ENCODE results near the gene CTIF.
A peak's percentile ranks its signal among the peaks of the same experiment; 100 is the strongest.

CTIF gene

GRCh38 chr18:48884771-48885170, 345.9 kb downstream of the CTIF start:
- H3K9me3 ChIP-seq (ENCODE audit: severe bottlenecking) = no peaks in the 10 kb centered on the region
- H3K27me3 ChIP-seq (ENCODE audit: insufficient read depth, poor library complexity, severe bottlenecking) = no peaks in the 10 kb centered on the region
- ATAC-seq (ENCODE audit: low read depth) (no peak), DNase-seq (ENCODE audit: low spot score) (peak; percentile 21)
- no peak for TF ChIP-seq CTCF (IDR thresholded peaks at IDR 0.05; ENCODE audit: poor library complexity, severe bottlenecking)
- H3K4me1 ChIP-seq (ENCODE audit: insufficient read depth, poor library complexity, severe bottlenecking) = no peaks in the 10 kb centered on the region
- no peak overlapping the region for H3K27ac ChIP-seq (ENCODE audit: poor library complexity, severe bottlenecking)
- no peaks in the 10 kb centered on the region for H3K36me3 ChIP-seq (ENCODE audit: low read depth)
- H3K4me3 ChIP-seq (ENCODE audit: severe bottlenecking) = no peak overlapping the region

GRCh38 chr18:48885266-48885923, 346.6 kb downstream of the CTIF start:
- H3K27me3 ChIP-seq (ENCODE audit: insufficient read depth, poor library complexity, severe bottlenecking) = no peaks in the 10 kb centered on the region
- no peak for DNase-seq (ENCODE audit: low spot score)
- H3K4me1 ChIP-seq (ENCODE audit: insufficient read depth, poor library complexity, severe bottlenecking) = no peaks in the 10 kb centered on the region
- H3K4me3 ChIP-seq (ENCODE audit: severe bottlenecking) = no peak overlapping the region
- H3K27ac ChIP-seq (ENCODE audit: poor library complexity, severe bottlenecking) = no peak overlapping the region
- TF ChIP-seq CTCF (IDR thresholded peaks at IDR 0.05; ENCODE audit: poor library complexity, severe bottlenecking) = no peak
- no peaks in the 10 kb centered on the region for H3K36me3 ChIP-seq (ENCODE audit: low read depth)
- no peaks in the 10 kb centered on the region for H3K9me3 ChIP-seq (ENCODE audit: severe bottlenecking)
- ATAC-seq (ENCODE audit: low read depth) = no peak

DNA sequence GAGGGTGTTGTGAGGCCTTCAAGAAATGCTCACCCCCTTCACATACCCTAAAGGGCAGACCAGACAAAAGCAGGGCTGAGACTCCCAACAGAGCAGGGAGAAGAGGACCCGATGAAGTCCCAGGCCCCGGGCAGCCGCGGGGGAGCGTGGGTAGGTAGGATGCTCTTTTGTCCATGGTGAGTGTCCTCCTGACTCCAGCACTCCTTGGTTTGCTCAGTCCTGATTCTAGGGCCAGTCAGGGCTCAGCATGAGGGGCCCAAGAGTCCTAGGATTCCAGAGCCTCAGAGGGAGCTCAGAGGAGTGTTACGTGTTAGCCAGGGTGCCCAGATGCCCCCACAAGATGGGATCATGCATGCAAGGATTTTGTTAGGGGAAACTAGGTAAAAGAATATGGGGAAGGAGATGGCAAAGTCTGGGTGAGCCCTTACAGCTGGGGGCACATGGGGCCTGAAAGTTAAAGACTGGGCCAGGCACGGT, 347.1 kb downstream of the CTIF start:
- ATAC-seq (ENCODE audit: low read depth) (no peak), DNase-seq (ENCODE audit: low spot score) (no peak)
- H3K4me1 ChIP-seq (ENCODE audit: insufficient read depth, poor library complexity, severe bottlenecking) = no peaks in the 10 kb centered on the region
- H3K27ac ChIP-seq (ENCODE audit: poor library complexity, severe bottlenecking) = no peak overlapping the region
- no peak overlapping the region for H3K4me3 ChIP-seq (ENCODE audit: severe bottlenecking)
- H3K36me3 ChIP-seq (ENCODE audit: low read depth) = no peaks in the 10 kb centered on the region
- no peak for TF ChIP-seq CTCF (IDR thresholded peaks at IDR 0.05; ENCODE audit: poor library complexity, severe bottlenecking)
- no peaks in the 10 kb centered on the region for H3K27me3 ChIP-seq (ENCODE audit: insufficient read depth, poor library complexity, severe bottlenecking)
- H3K9me3 ChIP-seq (ENCODE audit: severe bottlenecking) = no peaks in the 10 kb centered on the region

- no peaks in the 10 kb centered on the region for H3K4me1 ChIP-seq (ENCODE audit: insufficient read depth, poor library complexity, severe bottlenecking)
- H3K9me3 ChIP-seq (ENCODE audit: severe bottlenecking) = no peaks in the 10 kb centered on the region
- H3K36me3 ChIP-seq (ENCODE audit: low read depth) = no peaks in the 10 kb centered on the region
- H3K27me3 ChIP-seq (ENCODE audit: insufficient read depth, poor library complexity, severe bottlenecking) = no peaks in the 10 kb centered on the region
- H3K27ac ChIP-seq (ENCODE audit: poor library complexity, severe bottlenecking) = no peak overlapping the region
- no peak overlapping the region for H3K4me3 ChIP-seq (ENCODE audit: severe bottlenecking)
- DNase-seq (ENCODE audit: low spot score) (no peak), ATAC-seq (ENCODE audit: low read depth) (no peak)
- no peak for TF ChIP-seq CTCF (IDR thresholded peaks at IDR 0.05; ENCODE audit: poor library complexity, severe bottlenecking)
Measured at GRCh38 chr18:48886520-48887293, 347.9 kb downstream of the CTIF start.
